ENCODE data around the gene IHH. TPM values are rescaled to one million over a fixed set of nuclear protein-coding genes. Genes with fewer than 3 reads are reported as not detected.
A peak's percentile ranks its signal among the peaks of the same experiment; 100 is the strongest.

Gene IHH
- total and polyA plus RNA-seq, 8 donors = 1.0 to 3.7 (median 1.8) TPM

DNA sequence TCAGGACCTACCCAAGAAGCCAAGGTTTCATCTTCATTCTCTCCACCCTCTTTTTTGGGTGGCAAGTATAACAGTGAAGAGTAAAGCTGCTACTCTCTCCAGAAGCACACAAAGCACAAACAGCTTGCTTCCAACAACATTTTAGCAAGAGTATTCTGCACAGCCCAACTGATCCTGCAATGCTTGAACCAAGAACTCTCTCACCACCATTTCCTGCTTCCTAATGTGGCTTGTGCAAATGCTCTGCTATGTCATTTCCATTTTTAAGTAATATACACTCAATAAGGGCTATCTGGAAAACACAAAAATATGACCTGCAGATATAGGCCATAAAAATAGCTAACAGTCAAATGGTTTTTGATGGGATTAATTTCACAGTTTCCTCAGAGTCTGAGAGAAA lies 24.1 kb upstream of the IHH start:
- no peaks in the 10 kb centered on the region for H3K9me3 ChIP-seq
- TF ChIP-seq, protein P1, sequence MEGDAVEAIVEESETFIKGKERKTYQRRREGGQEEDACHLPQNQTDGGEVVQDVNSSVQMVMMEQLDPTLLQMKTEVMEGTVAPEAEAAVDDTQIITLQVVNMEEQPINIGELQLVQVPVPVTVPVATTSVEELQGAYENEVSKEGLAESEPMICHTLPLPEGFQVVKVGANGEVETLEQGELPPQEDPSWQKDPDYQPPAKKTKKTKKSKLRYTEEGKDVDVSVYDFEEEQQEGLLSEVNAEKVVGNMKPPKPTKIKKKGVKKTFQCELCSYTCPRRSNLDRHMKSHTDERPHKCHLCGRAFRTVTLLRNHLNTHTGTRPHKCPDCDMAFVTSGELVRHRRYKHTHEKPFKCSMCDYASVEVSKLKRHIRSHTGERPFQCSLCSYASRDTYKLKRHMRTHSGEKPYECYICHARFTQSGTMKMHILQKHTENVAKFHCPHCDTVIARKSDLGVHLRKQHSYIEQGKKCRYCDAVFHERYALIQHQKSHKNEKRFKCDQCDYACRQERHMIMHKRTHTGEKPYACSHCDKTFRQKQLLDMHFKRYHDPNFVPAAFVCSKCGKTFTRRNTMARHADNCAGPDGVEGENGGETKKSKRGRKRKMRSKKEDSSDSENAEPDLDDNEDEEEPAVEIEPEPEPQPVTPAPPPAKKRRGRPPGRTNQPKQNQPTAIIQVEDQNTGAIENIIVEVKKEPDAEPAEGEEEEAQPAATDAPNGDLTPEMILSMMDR (IDR thresholded peaks at IDR 0.05) = no peak
- DNase-seq (no peak), ATAC-seq (no peak)
- H3K27me3 ChIP-seq = no peaks in the 10 kb centered on the region
- H3K4me3 ChIP-seq = no peak overlapping the region
- no peak overlapping the region for H3K27ac ChIP-seq
- intact Hi-C loops (cut with DNase I) = no loop called here
- no peaks in the 10 kb centered on the region for H3K36me3 ChIP-seq
- peaks cover 3 to 35% of the 10 kb centered on the region in 2 donors for H3K4me1 ChIP-seq

DNA sequence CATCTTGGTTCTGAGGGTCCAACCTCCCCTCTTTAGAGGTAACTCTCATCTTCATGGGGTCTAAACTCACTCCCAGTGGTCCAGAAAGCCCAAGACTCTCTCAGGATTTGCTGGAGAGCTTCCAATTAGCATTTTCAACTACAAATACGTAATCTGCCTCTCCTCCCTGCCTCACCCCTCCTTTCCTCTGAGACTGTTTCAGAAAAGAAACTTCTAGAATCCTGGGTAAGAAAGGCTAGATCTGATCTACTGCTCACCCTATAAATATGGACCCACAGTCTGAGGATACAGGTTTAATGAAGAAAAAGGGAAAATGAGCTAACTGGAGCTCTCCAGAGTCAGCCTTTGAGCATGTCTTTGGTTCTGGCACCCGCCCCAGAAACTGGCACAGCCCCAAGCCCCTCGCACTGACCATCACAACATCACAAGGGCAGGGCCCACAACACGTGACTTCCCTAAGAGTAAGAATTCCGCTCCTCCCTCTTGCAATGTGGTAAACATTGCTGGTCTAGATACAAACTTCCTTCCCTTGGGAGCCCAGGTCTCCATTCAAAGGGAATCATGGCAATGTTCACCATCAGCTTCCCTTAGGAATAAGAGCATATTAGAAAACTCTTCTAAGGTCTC lies 21.7 kb upstream of the IHH start:
- DNase-seq (no peak), ATAC-seq (no peak)
- intact Hi-C loops (cut with DNase I) = no loop called here
- Histone ChIP-seq H3K9me3 (no peaks in the 10 kb centered on the region), H3K27ac (peak overlapping the region in 1 of 2 donors; percentile 19), H3K4me3 (no peak overlapping the region), H3K36me3 (peaks cover 0 to 6% of the 10 kb centered on the region in 2 donors), H3K27me3 (no peaks in the 10 kb centered on the region), H3K4me1 (peaks cover 3 to 35% of the 10 kb centered on the region in 2 donors)
- TF ChIP-seq, protein P1 (IDR thresholded peaks at IDR 0.05) = no peak

DNA sequence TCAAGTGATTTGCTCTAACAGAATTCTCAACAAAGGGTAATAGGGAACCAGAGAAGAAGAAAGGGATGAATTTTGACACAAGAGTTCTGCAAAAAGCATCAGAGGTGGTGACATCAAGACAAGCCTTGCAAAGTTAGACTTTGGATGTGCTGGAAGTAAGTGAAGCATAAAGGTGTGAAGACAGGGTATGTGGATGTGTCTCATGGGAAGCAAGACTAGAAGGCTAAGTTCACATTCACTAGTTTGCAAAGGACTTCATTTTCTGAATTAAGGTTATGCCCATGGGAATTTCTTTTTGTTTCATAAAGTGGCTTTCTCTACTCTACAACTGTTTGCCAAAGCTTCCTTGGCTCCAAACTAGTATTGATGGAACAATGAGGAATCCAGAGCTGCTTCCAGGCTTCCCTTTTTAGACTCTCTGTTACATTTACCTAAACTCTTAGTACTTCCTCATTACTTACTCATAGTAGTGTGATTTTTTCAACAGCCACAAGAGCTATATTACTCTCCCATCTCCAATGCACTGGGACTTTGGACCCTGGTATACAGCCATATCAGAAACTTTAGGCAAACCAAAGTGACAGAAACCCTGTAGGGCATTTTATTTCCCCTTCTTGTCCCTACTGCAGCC lies 21.1 kb upstream of the IHH start:
- H3K4me1 ChIP-seq = peaks cover 2 to 31% of the 10 kb centered on the region in 2 donors
- H3K4me3 ChIP-seq = no peak overlapping the region
- H3K36me3 ChIP-seq = peaks cover 0 to 12% of the 10 kb centered on the region in 2 donors
- TF ChIP-seq, protein P1 (IDR thresholded peaks at IDR 0.05) = no peak
- peak overlapping the region in 1 of 2 donors; percentile 19 for H3K27ac ChIP-seq
- no peaks in the 10 kb centered on the region for H3K27me3 ChIP-seq
- no peak for DNase-seq
- no peaks in the 10 kb centered on the region for H3K9me3 ChIP-seq
- peak; percentile 32 for ATAC-seq
- intact Hi-C loops (cut with DNase I) = no loop called here

DNA sequence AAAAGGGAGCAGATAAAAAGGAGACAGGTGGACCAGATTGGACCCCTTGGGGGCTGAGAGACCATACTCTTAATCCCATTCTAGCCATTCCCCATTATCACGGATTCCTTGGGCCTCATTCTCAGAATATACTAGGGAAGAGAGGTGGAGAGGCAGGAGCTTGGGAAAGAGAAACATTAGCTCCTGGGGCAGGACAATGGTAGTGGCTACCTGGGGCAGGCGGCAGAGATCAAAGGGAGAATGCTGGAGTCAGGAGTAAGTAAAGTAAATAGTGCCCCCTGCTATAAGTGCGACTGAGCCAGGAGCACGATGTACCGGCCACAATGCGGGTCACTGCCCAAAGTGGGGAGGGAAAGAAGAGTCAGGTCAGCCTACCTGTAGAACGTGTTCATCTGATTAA lies 20.4 kb upstream of the IHH start:
- intact Hi-C loops (cut with DNase I) = no loop called here
- H3K27ac ChIP-seq = no peak overlapping the region
- TF ChIP-seq, protein P1 (IDR thresholded peaks at IDR 0.05) = no peak
- no peaks in the 10 kb centered on the region for H3K27me3 ChIP-seq
- H3K4me3 ChIP-seq = no peak overlapping the region
- no peak for DNase-seq
- no peaks in the 10 kb centered on the region for H3K9me3 ChIP-seq
- no peak for ATAC-seq
- H3K4me1 ChIP-seq = peaks cover 0 to 29% of the 10 kb centered on the region in 2 donors
- H3K36me3 ChIP-seq = peaks cover 0 to 19% of the 10 kb centered on the region in 2 donors

DNA sequence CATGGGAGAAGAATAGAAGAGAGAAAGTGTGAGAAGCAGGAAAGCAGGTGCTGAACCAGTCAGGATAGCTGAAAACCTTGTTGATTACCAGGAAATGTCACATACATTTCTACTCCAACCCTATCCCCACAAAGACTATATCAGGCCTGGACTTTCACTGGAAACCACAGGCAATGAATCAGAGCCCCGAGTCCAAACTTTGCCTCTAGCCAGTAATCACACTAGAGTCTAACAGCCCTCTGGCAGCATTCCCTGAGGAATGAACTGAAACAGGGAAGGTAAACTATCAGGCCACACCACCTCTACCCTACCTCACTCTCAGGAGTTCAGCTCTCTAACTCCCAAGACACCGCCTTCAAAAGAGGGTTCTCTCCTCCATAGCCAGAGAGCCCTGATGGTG lies 18.7 kb upstream of the IHH start:
- H3K4me3 ChIP-seq = no peak overlapping the region
- no peaks in the 10 kb centered on the region for H3K9me3 ChIP-seq
- H3K27ac ChIP-seq = no peak overlapping the region
- no peak for ATAC-seq
- TF ChIP-seq, protein P1 (IDR thresholded peaks at IDR 0.05) = no peak
- DNase-seq = no peak
- peaks cover 0 to 22% of the 10 kb centered on the region in 2 donors for H3K4me1 ChIP-seq
- peaks cover 0 to 31% of the 10 kb centered on the region in 2 donors for H3K36me3 ChIP-seq
- no peaks in the 10 kb centered on the region for H3K27me3 ChIP-seq
- intact Hi-C loops (cut with DNase I) = no loop called here

All from left lung (tissue), 10 donors.